ENCODE results near the gene CAPN11.

The CAPN11 gene

GRCh38 chr6:44176130-44176761 is 17.6 kb downstream of the CAPN11 start:
- no peak overlapping the region for H3K4me3 ChIP-seq (ENCODE audit: control insufficient read depth, low read depth, low read length)
- TF ChIP-seq, protein P1, sequence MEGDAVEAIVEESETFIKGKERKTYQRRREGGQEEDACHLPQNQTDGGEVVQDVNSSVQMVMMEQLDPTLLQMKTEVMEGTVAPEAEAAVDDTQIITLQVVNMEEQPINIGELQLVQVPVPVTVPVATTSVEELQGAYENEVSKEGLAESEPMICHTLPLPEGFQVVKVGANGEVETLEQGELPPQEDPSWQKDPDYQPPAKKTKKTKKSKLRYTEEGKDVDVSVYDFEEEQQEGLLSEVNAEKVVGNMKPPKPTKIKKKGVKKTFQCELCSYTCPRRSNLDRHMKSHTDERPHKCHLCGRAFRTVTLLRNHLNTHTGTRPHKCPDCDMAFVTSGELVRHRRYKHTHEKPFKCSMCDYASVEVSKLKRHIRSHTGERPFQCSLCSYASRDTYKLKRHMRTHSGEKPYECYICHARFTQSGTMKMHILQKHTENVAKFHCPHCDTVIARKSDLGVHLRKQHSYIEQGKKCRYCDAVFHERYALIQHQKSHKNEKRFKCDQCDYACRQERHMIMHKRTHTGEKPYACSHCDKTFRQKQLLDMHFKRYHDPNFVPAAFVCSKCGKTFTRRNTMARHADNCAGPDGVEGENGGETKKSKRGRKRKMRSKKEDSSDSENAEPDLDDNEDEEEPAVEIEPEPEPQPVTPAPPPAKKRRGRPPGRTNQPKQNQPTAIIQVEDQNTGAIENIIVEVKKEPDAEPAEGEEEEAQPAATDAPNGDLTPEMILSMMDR (conservative IDR thresholded peaks at IDR 0.05; ENCODE audit: control insufficient read depth, insufficient read depth, low read depth, low read length): no peak
- no peak for DNase-seq (ENCODE audit: low read depth)

- H3K4me3 ChIP-seq (ENCODE audit: control insufficient read depth, low read depth, low read length): no peak overlapping the region
- no peak for DNase-seq (ENCODE audit: low read depth)
- TF ChIP-seq, protein P1 (conservative IDR thresholded peaks at IDR 0.05; ENCODE audit: control insufficient read depth, insufficient read depth, low read depth, low read length): no peak
Observed at GRCh38 chr6:44176762-44177509, 18.3 kb downstream of the CAPN11 start.

DNA sequence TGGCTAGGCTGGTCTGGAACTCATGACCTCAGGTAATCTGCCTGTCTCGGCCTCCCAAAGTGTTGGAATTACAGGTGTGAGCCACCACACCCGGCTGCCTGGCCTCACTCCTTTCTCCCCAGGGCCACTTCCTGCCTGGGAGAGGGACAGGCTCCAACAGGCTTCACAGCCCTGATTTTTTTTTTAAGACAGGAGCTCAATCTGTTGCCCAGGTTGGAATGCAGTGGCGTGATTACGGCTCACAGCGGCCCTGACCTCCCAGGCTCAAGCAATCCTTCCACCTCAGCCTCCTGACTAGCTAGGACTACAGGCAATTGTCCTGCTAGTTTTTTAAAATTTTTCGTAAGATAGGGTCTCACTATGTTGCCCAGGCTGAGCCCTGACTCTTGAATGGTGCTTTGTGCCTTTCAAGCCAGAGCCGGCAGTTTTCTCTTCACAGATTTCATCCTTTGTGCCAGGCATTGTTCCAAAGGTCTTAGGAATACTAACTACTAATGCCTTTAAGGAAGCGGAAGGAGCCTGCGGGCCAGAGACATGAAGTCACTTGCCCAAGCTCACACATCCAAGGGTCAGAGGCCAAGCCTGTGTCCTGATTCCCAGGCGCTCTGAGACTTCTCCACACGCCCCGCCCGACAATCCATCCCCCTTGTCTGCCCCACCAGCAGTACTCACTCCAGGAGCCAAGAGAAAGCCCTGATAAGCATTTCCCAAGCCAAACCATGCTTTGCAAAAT is 19.2 kb downstream of the CAPN11 start:
- TF ChIP-seq, protein P1 (conservative IDR thresholded peaks at IDR 0.05; ENCODE audit: control insufficient read depth, insufficient read depth, low read depth, low read length): no peak
- no peak overlapping the region for H3K4me3 ChIP-seq (ENCODE audit: control insufficient read depth, low read depth, low read length)
- peak; percentile 79 for DNase-seq (ENCODE audit: low read depth)

GRCh38 chr6:44178424-44179071 is 19.9 kb downstream of the CAPN11 start:
- no peak for DNase-seq (ENCODE audit: low read depth)
- TF ChIP-seq, protein P1 (conservative IDR thresholded peaks at IDR 0.05; ENCODE audit: control insufficient read depth, insufficient read depth, low read depth, low read length): no peak
- H3K4me3 ChIP-seq (ENCODE audit: control insufficient read depth, low read depth, low read length): no peak overlapping the region

- TF ChIP-seq, protein P1 (conservative IDR thresholded peaks at IDR 0.05; ENCODE audit: control insufficient read depth, insufficient read depth, low read depth, low read length): no peak
- no peak overlapping the region for H3K4me3 ChIP-seq (ENCODE audit: control insufficient read depth, low read depth, low read length)
- DNase-seq (ENCODE audit: low read depth): peak; percentile 21
Observed at GRCh38 chr6:44179072-44179536, 20.5 kb downstream of the CAPN11 start.

- no peak for DNase-seq (ENCODE audit: low read depth)
- no peak overlapping the region for H3K4me3 ChIP-seq (ENCODE audit: control insufficient read depth, low read depth, low read length)
- TF ChIP-seq, protein P1 (conservative IDR thresholded peaks at IDR 0.05; ENCODE audit: control insufficient read depth, insufficient read depth, low read depth, low read length): no peak
Observed at GRCh38 chr6:44179648-44180047, 21.0 kb downstream of the CAPN11 start.

Data from fibroblast of mammary gland (primary cell).